GM18951 (cell line): ENCODE results near the gene TOMM40L.
A peak's percentile ranks its signal among the peaks of the same experiment; 100 is the strongest.

Experiments
- POLR2A ChIP-seq: IDR thresholded peaks from 4 replicates; pipeline ENCODE4 v1.6.1; 2011; ENCODE audit warnings: mild to moderate bottlenecking; ENCODE audit not compliant: insufficient read length, insufficient read depth; ENCODE audit errors: extremely low read depth
- in situ Hi-C: fragments of 300-500 bp; cut with MboI; formaldehyde crosslinking; loops from one replicate; pipeline ENCODE4 v1.12.0; 2022; ENCODE audit warnings: low sequenced_read_pairs, mixed read lengths, inconsistent platforms; ENCODE audit not compliant: unreplicated experiment

Gene TOMM40L

DNA sequence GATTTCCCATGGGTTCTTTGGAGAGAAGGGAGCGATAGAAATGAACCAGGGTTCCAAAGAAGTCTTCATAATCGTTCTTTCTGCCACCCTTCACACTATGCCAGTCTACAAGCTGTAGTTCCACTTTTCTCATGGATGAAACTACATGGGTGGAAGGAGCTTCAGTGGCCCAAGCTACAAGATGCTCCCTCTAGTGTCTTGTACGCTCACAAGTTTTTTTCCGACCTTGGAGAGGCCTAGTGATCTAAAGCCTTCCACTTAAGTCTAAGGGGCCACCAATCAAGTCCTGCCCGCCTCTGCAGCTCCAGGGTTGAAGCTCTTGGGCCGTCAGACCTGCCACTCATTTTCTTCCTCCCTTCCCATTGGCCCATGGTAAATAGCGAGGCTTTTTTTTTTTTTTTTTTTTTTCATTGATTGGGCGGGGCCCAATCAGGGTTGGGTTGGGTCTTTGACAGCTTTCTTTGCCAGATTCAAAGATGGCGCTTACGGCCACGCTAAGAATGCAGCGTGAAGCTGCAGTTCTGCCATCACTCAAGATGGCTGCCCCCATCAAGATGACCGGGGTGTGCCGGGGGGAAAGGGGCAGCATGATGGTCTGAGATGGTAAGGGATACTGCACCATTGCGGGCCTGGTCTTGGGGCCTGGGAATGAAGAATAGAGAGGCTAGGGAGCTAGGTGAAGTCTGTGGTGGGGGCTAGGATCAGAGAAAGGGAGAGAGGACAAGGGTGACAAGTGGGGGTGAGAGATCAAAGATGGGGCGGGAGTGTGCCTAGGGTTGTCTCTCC, at the start of gene TOMM40L:
Gene TOMM40L (plus strand): TSS at position 527 of the 786 bp plus-strand sequence. CDS start 430 bp downstream, outside the sequence.
- in situ Hi-C loops: loop anchor here (10.0 kb wide), 1 partner anchor 159 kb away; no protein-coding TSS in a partner anchor
- TF ChIP-seq POLR2A: peak; percentile 62

DNA sequence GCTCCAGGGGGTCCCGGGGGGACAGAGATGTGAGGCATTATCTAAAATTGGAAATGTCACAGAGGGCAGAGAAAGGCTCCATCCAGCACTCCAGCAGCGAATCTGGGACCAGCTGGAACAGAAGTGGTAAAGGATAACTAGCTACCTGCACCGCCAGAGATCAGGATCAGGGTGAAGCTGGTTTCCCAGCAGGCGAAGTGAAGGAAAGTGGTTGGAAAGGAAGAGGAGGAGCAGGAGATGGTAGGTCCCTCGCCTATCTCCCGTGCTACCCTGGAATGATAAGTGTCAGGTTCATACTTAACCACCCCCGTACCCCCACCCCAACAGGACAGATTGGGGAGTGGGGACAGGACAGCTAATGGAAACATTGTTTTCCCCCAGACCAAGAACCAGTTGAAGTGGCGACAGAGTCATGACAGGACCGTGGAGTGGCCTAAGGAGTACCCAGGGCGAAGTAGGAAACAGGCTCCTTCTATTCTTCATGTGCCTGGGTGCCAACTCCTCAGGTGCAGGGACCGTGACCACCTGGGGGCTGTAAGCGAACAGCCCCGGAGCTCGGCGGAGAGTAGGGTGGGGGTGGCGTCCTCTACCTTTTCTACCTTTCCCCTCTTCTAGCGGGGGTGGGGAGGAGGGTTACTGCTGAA, 49.3 kb upstream of the TOMM40L start:
- no peak for TF ChIP-seq POLR2A

DNA sequence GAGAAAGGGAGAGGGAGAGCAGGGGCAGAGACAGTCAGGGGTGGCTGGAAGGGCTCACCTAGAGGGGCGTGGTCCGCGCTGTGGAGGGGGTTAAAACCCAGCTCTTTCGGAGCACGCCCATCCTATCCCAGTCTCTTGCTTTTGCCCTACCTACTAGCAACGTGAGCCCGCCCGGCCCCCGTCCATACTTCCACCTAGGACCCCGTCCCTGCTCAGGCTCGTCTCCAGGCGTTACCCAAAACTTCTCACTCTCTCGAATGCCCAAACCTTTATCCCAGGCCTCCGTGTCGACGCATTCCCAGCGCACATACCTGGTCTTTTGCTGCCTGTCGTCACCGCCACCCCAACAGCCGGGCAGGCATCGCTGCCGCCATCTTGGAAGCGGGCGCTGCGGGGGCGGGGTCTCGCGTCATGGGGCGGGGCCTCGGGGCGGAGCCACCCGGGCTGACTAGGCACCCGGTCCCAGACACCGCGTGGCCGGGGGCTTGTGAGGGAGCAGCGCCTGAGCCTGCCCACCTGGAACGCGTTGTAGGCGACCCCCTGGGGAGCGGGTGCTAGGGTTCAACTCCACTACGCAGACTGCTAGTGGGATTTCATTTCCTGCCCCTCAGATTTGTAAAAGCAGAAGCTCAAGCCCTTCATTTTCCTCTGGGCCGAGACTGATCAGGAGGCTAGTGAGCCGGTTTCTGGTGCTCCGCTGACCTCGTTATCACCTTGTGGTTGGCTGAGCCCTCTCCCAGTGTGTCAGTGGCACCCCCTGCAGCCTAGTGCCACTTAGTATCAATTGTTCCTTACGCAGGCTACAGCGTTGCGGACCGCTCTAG, 48.5 kb upstream of the TOMM40L start, which contains the start of gene B4GALT3:
Gene B4GALT3 (minus strand): TSS at position 396 of the 824 bp plus-strand sequence. CDS start 1,447 bp downstream, outside the sequence.
- in situ Hi-C loops: no loop called here
- peak; percentile 91 for TF ChIP-seq POLR2A

More for the DNA sequence above, 49.3 kb upstream of the TOMM40L start:
- in situ Hi-C loops: no loop called here

DNA sequence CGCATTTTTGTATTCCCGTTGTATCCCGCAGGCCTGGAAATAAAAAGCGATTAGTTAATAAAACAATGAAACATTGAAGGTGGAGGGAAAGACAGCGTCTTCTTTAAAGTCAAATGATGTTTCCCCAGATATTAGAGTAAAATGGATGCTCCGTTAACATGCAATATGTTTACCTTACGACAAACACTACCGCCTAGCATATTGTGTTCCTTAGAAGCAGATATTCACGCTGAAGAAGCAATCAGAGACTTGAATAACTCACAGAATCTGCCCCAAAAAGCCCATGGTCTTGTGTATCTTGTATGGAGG, 48.0 kb upstream of the TOMM40L start:
- in situ Hi-C loops: no loop called here
- TF ChIP-seq POLR2A: no peak

DNA sequence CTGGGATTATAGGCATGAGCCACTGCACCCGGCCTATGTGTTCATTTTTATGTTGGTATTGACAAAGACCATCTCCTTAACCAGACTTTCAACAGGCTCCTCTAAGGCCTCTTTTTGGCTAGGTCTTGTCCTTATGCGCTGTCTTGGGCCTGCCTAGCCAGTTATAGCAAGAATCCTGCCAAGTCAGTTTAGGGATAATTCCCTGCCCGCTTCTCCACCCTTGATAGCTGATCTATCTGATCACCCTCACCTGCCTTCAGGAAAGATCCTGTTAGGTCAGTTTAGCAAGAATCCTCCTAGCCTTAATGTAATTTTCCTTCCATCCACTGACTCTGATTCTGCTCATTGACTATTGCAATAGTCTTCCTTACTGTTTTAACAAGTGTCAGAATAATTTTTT, 46.2 kb upstream of the TOMM40L start:
- in situ Hi-C loops: no loop called here
- TF ChIP-seq POLR2A: no peak

DNA sequence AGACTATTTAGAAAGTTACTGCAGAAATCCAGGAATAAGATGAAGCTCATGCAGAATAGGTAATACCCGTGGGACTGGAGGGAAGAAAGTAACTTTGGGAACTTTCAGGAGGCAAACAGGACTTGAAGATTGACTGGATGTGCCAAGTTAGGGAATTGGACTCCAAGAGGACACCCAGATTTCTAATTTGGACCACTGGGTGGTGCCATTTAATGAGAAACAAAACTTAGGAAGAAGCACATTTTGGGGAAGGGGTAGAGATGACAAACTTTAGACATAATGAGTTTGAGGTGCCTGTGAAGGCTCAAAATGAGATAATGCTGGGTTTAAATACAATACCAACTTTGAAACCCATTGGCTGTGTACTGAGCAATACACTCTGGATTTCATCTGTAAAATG, 45.2 kb upstream of the TOMM40L start:
- in situ Hi-C loops: no loop called here

DNA sequence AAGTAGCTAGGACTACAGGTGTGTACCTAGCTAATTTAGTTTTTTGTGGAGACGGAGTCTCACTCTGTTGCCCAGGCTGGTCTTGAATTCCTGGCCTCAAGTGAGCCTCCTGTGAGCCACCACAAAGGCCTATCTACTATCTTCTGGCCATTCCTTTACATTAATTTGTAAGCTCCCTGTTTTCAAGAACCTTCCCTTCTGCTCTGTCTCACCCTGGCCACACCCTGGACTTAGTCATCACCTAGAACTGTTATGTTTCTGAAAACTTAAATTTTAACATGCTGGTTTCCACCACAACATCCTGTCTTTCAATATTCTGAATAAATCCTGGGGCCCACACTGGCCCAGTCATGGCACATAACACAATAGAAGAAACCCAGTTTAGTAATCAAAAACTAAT, 43.6 kb upstream of the TOMM40L start:
- TF ChIP-seq POLR2A: no peak
- in situ Hi-C loops: no loop called here

More for the DNA sequence above, 45.2 kb upstream of the TOMM40L start:
- TF ChIP-seq POLR2A: no peak

DNA sequence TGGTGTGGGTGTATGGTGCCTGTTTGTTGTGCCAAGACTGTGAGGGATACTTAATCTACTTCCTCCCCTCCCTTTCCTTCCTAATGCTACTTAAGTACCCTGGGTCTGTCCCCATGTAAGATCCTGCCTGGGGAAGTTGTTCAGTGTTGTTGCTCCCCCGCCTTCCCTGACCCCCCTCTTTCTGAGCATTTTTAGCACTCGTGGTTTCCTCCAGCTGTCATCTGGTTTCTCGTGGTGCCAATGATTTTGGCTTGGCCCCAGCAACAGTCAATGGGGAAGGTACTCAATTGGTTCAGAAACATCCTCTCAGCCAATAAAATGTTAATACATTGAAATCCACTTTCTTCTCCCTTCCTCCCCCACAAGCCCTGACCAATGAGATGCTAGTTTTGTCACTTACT, 40.6 kb upstream of the TOMM40L start:
- peak; percentile 38 for TF ChIP-seq POLR2A
- in situ Hi-C loops: no loop called here

DNA sequence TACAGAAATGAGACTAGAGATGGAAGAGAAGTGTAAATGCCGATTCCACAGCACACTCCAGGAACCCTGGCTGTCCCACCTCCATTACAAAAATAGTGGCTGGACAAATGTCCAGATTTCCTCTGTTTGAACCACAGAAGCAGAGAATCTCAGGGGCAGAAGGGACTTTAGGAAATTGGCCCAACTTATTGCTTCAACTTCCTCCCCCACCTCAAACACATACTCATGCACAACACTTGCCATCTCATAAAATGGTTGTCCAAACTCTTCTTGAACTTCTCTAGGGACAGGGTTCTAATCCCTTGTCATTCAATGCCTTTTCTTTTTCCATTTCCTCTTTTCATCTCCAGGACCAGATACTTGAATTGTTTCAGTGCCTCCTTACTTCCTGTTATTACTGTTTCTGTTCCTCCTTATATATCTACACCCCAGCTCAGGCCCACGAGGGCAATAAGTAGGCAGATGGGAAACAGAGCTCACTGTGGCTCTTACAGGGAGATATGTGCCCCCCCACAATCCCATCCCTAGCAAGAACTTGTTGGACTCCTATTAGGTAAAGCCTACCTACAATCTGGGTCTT, 40.0 kb upstream of the TOMM40L start:
- in situ Hi-C loops: no loop called here
- no peak for TF ChIP-seq POLR2A

DNA sequence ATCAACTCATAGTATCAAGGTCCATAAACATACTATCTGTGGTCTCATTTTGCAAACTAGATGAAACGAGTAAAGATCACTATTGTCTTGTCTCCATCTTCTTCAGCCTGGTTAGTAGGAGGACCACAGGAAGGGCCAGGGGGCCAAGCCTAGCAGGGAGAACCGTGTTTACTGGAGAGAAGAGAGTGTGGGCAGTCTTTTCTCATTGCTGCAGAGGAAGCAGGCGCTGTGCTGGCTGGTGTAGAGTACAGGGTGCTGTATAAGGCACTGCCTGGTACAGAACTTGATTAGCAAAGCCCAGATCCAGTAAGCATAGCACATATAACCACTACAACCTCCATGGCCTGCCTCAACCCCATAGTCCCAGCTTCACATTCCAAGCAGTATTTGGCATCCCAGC, 38.5 kb upstream of the TOMM40L start:
- in situ Hi-C loops: no loop called here
- TF ChIP-seq POLR2A: no peak

DNA sequence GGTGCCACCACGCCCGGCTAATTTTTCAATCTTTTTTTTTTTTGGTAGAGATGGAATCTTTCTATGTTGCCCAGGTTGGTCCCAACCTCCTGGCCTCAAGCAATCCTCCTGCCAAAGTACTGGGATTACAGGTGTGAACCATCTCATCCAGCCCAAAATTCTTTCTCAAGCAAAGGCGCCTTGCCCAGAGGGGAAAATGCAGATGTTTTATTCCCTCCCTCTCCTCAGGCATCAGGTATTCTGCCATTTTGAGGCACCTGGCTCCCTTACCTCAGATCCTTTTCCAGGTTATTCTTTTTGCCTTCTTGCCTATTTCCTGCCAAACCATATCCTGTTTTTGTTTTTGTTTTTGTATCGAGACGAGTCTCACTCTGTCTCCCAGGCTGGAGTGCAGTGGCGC, 37.5 kb upstream of the TOMM40L start:
- in situ Hi-C loops: no loop called here
- no peak for TF ChIP-seq POLR2A

DNA sequence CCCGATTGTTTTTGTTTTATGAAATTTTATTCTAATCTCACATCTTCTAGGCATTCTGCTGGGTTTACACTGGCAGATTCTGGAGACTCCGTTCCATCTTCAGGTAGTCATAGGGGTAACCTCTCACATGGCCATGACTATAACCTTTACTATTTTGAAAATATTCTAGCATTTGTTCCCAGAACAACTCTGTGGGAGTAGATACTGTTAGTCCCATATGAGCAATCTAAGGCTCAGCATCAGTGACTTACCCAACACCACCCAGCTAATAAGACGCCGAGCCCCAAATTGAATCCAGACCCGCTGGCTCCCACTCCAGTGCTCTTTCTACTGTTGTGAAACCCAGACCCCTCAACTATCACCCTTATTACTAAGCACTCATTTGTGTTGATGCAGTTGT, 36.8 kb upstream of the TOMM40L start:
- in situ Hi-C loops: no loop called here
- TF ChIP-seq POLR2A: no peak

DNA sequence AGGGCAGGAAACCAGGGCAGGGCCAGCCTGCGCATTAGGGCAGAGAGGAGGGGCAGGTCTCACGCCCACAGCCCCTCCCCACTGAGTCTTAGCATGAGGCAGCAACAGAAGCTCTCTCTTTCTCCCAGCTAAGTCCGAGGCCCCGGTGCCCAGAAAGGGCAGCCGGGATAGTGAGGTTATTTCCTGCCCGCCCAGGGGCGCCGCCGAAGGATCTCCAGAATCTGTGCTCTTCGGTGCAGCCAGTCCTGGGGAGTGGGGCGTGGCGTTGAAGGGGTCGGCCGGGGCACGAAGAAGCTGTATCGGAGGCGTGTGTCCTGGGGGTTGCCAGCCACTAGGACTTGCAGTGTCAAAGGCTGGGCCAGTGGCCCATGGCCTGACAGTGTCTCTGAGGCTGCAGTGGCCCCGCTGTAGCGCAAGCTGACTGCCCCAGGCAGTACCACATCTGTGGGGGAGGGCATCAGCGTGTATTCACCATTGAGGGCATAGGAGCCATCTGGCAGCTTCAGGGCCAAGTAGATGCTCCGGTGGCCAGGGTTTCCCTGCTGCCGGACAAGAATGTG, 34.8 kb upstream of the TOMM40L start:
- no peak for TF ChIP-seq POLR2A
- in situ Hi-C loops: no loop called here
